Measurements from ENCODE around the gene TAB3. TPM values are rescaled to one million over a fixed set of nuclear protein-coding genes. Genes with fewer than 3 reads are reported as not detected.

The TAB3 gene
- total and polyA plus RNA-seq, 10 of the 15 experiments (the other 5 are each of a cell fraction or from before 2014, with no cell fraction given), result 1.7 to 22.1 (median 9.1) TPM

DNA sequence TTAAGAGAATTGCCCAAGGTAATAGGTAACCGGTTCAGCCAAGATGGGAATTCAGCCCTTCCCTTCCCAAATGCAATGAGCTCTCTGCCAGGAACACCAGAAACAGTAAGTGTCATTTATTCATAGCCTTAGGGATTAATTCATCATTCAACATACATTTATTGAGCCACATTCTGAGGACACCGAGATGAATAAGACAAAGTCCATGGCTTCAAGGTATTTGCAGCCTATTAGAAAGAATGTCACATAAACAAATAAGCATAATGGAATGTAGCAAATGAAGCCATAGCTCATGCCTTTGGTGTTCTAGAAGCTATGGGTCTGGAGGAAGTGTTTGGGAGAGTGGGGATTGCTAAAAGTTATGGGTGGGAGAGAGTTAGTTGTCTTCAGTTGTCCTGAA lies 6.3 kb upstream of the TAB3 start:
- no peak overlapping the region for H2AFZ ChIP-seq (ENCODE audit: control insufficient read depth, low read depth, low read length)
- RAD21 ChIA-PET (ENCODE audit: unreplicated experiment), result no interaction called here
- intact Hi-C loops (cut with micrococcal nuclease; ENCODE audit: unreplicated experiment), result no loop called here
- CTCF ChIA-PET, result no interaction called here
- no peaks in the 10 kb centered on the region for H4K20me1 ChIP-seq (ENCODE audit: control insufficient read depth, insufficient read depth)
- no peak overlapping the region for H3K4me2 ChIP-seq (ENCODE audit: control insufficient read depth, insufficient read depth)
- SMC1A ChIA-PET (ENCODE audit: uncharacterized antibody, unreplicated experiment), result interaction anchor here (1.0 kb wide), 1 partner anchor 8 kb away, joined by 3 read pairs; no protein-coding TSS in a partner anchor
- no peak overlapping the region for H3K4me3 ChIP-seq
- POLR2A ChIA-PET, result no interaction called here
- WGBS (ENCODE audit: insufficient coverage, insufficient replicate concordance, low lambda C conversion rate, missing lambda C conversion rate), result 13% methylated on average over 2 of the region's 2 CpGs
- no TSS peak for BruUV-seq (replicated peaks)
- ATAC-seq, result no peak
- no peaks in the 10 kb centered on the region for H3K36me3 ChIP-seq (ENCODE audit: control insufficient read depth in 2 of 2, insufficient read depth in 2 of 2, low read length in 1 of 2)
- no peaks in the 10 kb centered on the region for H3K79me2 ChIP-seq (ENCODE audit: control insufficient read depth, insufficient read depth, low read length)
- no peak overlapping the region for H3K27ac ChIP-seq (ENCODE audit: control insufficient read depth, insufficient read depth)
- H3K9ac ChIP-seq (ENCODE audit: control insufficient read depth, insufficient read depth, low read length), result no peak overlapping the region
- no peak for DNase-seq (ENCODE audit: low read depth, low spot score)
- H3K4me1 ChIP-seq (ENCODE audit: control insufficient read depth, insufficient read depth, low read length), result no peaks in the 10 kb centered on the region
- H3K27me3 ChIP-seq (replicated peaks in 1 of 2; ENCODE audit: control insufficient read depth in 2 of 2, insufficient read depth in 2 of 2, low read length in 1 of 2), result no peaks in the 10 kb centered on the region; a peak in 1 of 4 replicates
- no peak for FAIRE-seq
- H3K9me3 ChIP-seq (replicated peaks; ENCODE audit: control insufficient read depth, insufficient read depth, low read length), result no peaks in the 10 kb centered on the region
- in situ Hi-C loops (cut with MboI), result no loop called here
- TF ChIP-seq SP1 (IDR thresholded peaks at IDR 0.05; ENCODE audit: low read depth, low read length), result no peak
- TF ChIP-seq WRNIP1 (IDR thresholded peaks at IDR 0.05; ENCODE audit: borderline replicate concordance, low read depth, low read length), result no peak
- TF ChIP-seq MTA2 (IDR thresholded peaks at IDR 0.05; ENCODE audit: low read depth), result no peak
- no peak for TF ChIP-seq NFXL1 (IDR thresholded peaks at IDR 0.05; ENCODE audit: borderline replicate concordance)
- no peak for TF ChIP-seq USF1 (IDR thresholded peaks at IDR 0.05; ENCODE audit: borderline replicate concordance, extremely low read length, insufficient read depth, low read depth, low read length)
- TF ChIP-seq, protein P1, sequence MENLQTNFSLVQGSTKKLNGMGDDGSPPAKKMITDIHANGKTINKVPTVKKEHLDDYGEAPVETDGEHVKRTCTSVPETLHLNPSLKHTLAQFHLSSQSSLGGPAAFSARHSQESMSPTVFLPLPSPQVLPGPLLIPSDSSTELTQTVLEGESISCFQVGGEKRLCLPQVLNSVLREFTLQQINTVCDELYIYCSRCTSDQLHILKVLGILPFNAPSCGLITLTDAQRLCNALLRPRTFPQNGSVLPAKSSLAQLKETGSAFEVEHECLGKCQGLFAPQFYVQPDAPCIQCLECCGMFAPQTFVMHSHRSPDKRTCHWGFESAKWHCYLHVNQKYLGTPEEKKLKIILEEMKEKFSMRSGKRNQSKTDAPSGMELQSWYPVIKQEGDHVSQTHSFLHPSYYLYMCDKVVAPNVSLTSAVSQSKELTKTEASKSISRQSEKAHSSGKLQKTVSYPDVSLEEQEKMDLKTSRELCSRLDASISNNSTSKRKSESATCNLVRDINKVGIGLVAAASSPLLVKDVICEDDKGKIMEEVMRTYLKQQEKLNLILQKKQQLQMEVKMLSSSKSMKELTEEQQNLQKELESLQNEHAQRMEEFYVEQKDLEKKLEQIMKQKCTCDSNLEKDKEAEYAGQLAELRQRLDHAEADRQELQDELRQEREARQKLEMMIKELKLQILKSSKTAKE (IDR thresholded peaks at IDR 0.05; ENCODE audit: low read depth, poor library complexity, severe bottlenecking), result no peak
- TF ChIP-seq MEF2A (IDR thresholded peaks at IDR 0.05; ENCODE audit: insufficient read depth, low read depth, low read length), result no peak
- TF ChIP-seq FOXK2 (IDR thresholded peaks at IDR 0.05), result no peak
- TF ChIP-seq ETV6 (conservative IDR thresholded peaks at IDR 0.05 in 1 of 2, IDR thresholded peaks at IDR 0.05 in 1 of 2; ENCODE audit: borderline replicate concordance in 1 of 2, low read depth in 1 of 2), result no peak
- TF ChIP-seq, protein P2, sequence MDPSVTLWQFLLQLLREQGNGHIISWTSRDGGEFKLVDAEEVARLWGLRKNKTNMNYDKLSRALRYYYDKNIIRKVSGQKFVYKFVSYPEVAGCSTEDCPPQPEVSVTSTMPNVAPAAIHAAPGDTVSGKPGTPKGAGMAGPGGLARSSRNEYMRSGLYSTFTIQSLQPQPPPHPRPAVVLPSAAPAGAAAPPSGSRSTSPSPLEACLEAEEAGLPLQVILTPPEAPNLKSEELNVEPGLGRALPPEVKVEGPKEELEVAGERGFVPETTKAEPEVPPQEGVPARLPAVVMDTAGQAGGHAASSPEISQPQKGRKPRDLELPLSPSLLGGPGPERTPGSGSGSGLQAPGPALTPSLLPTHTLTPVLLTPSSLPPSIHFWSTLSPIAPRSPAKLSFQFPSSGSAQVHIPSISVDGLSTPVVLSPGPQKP (IDR thresholded peaks at IDR 0.05; ENCODE audit: low read depth, low read length), result no peak
- TF ChIP-seq, protein P3, sequence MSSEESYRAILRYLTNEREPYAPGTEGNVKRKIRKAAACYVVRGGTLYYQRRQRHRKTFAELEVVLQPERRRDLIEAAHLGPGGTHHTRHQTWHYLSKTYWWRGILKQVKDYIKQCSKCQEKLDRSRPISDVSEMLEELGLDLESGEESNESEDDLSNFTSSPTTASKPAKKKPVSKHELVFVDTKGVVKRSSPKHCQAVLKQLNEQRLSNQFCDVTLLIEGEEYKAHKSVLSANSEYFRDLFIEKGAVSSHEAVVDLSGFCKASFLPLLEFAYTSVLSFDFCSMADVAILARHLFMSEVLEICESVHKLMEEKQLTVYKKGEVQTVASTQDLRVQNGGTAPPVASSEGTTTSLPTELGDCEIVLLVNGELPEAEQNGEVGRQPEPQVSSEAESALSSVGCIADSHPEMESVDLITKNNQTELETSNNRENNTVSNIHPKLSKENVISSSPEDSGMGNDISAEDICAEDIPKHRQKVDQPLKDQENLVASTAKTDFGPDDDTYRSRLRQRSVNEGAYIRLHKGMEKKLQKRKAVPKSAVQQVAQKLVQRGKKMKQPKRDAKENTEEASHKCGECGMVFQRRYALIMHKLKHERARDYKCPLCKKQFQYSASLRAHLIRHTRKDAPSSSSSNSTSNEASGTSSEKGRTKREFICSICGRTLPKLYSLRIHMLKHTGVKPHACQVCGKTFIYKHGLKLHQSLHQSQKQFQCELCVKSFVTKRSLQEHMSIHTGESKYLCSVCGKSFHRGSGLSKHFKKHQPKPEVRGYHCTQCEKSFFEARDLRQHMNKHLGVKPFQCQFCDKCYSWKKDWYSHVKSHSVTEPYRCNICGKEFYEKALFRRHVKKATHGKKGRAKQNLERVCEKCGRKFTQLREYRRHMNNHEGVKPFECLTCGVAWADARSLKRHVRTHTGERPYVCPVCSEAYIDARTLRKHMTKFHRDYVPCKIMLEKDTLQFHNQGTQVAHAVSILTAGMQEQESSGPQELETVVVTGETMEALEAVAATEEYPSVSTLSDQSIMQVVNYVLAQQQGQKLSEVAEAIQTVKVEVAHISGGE (CRISPR knock-in tag; IDR thresholded peaks at IDR 0.05), result no peak
- no peak for TF ChIP-seq NFYB (IDR thresholded peaks at IDR 0.05; ENCODE audit: insufficient read depth, low read depth, low read length)
- TF ChIP-seq CHD1 (IDR thresholded peaks at IDR 0.05; ENCODE audit: low read depth, low read length), result no peak
- TF ChIP-seq EP300 (IDR thresholded peaks at IDR 0.05; ENCODE audit: borderline replicate concordance in 1 of 2, control insufficient read depth in 1 of 2, low read depth in 2 of 2, low read length in 2 of 2), result no peak
- no peak for TF ChIP-seq CBX5 (IDR thresholded peaks at IDR 0.05; ENCODE audit: low read depth)
- no peak for TF ChIP-seq HDAC6 (IDR thresholded peaks at IDR 0.05; ENCODE audit: unreplicated experiment)
- TF ChIP-seq PAX8 (IDR thresholded peaks at IDR 0.05), result no peak

All from GM12878 (cell line).